Measurements from ENCODE around the gene DYRK4.
"Not testable (repeated sequence)": the region's sequence is repeated elsewhere in the genome, so short reads cannot be mapped to it uniquely, and the experiment has no call there.

DYRK4 gene, protein sequence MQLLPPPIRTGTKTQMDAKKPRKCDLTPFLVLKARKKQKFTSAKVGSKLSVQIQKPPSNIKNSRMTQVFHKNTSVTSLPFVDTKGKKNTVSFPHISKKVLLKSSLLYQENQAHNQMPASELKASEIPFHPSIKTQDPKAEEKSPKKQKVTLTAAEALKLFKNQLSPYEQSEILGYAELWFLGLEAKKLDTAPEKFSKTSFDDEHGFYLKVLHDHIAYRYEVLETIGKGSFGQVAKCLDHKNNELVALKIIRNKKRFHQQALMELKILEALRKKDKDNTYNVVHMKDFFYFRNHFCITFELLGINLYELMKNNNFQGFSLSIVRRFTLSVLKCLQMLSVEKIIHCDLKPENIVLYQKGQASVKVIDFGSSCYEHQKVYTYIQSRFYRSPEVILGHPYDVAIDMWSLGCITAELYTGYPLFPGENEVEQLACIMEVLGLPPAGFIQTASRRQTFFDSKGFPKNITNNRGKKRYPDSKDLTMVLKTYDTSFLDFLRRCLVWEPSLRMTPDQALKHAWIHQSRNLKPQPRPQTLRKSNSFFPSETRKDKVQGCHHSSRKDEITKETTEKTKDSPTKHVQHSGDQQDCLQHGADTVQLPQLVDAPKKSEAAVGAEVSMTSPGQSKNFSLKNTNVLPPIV

DNA sequence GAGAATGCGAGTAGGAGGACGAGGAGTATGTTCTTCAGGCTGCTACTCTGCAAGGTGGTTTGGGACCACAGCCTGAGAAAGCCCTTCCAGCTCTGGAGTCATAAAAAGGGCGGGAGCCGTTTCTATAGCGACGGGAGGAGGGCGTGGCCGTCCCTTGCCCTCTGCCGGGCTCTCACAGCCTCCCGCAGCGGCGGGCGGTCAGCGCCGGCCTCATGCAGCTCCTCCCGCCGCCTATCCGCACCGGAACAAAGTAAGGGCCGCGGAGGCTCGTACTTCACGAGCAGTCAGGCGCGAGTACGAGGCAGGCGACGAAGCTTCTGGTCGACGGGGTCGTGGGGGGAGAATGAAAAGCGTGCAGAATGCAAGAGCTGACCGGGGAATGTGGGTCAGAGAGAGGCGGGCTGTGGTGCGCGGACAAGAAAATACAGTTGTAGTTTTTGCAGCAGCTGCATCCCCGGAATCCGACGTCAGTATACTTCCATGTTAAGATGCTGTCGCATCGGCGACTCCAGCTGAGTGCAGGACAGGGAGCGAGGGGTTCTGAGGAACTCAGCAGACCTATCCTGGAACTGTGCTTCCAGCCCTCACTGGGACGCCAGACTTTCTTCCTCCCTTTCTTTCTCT is at the start of gene DYRK4:
Gene DYRK4, plus strand, starts transcription at position 175 of the 624 bp plus-strand sequence. Its CDS starts 38 bp downstream, at position 213.
- DNase-seq = no peak

DNA sequence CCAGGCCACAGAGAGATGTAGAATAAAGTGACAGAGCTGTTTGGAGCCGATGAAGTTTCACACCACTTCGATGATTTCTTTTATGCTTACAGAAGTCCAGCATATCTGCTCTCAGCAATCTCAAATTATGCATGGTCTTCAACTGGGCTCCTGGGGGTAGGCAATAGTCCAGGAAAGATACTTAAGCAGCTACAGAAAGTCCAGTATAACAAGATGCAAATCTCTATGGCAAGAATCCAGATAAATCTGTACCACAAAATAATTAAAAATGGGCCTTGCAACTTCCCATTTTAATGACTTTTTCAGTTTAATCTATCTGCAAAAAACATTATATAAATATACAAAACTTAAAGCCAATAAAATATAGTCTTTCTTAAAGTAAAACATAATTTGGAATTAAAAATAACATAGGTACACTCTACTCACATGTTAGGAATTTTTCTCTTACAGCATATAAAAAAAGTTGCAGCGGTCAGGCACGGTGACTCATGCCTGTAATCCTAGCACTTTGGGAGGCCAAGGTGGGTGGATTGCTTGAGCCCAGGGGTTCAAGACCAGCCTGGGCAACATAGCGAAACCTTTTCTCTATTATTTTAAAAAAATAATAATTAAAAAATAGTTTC is 43.8 kb upstream of the DYRK4 start:
- DNase-seq = no peak

DNA sequence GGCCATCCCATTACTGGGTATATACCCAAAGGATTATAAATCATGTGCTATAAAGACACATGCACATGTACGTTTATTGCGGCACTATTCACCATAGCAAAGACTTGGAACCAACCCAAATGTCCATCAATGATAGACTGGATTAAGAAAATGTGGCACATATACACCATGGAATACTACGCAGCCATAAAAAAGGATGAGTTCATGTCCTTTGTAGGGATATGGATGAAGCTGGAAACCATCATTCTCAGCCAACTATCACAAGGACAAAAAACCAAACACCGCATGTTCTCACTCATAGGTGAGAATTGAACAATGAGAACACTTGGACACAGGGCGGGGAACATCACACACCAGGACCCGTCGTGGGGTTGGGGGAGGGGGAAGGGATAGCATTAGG is 38.6 kb upstream of the DYRK4 start:
- DNase-seq = not testable (repeated sequence)

DNA sequence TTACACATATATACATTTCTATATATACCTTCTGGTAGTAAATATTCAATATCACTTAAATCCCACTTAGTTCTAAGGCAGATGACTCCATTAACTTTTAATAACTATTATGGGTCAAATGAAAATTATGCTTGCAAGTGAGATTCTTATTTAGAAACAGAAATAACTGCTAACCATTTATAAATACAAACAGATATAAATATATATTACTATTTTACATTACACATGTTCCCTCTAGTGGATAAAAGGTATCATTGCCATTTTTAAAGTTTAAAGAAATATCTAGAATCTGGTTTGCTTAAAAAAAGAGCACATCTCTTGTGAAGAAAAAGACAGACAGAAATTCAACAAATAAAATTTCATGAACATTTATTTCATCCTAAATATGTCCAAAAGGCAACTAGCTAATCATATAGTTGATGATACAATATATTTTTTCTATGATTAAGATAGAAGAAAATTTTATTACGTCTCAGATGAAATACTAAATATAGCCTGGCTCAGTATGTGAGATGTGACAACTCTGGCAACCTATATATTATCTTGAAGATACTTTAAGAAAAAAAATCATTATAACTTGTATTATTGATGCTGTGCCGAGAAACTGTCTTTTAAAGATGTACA is 35.0 kb upstream of the DYRK4 start:
- no peak for DNase-seq

DNA sequence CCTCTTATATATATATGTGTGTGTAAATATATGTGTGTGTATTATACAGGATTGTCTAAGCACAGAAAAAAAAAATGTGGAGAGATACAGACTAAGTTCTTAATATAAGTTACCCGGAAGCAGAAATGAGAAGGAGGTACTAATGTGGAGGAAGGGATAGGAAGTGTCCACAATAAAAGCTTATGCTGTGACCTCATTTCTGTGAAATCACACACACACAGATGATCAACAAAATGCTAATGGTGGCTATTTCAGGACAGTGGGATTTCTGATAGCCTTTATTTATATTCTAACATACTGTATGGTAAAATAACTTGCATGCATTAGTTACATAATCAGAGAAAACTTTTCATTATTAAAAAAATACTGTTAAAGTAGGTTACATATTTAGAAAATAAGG is 31.8 kb upstream of the DYRK4 start:
- DNase-seq = no peak

DNA sequence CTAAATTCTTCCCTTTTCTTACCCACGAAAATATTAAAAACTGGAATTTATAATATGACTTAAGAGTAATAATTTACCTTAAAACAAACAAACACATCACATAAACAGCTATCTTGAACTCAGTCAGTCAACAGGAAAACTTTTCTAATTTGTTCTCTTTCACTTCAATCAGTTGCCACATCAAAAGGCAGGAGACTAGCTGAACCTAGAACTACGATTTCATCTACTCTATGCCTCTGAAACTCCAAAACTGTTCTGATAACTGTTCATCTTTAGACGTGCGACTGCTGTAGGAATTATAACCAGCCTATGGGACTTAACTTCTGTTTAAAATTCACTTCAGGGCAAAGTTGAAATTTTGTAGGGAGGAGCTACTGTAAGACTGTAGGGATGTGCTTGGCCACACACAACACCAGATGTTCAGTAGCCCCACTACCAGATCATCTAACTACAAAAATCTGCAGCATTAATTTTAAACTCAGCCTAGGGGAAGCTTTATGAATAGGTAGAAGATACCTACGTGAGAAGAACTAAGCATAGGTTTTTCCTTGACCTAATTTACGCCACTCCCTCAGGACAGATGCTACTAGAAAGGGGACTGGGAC is 30.9 kb upstream of the DYRK4 start:
- DNase-seq = no peak

DNA sequence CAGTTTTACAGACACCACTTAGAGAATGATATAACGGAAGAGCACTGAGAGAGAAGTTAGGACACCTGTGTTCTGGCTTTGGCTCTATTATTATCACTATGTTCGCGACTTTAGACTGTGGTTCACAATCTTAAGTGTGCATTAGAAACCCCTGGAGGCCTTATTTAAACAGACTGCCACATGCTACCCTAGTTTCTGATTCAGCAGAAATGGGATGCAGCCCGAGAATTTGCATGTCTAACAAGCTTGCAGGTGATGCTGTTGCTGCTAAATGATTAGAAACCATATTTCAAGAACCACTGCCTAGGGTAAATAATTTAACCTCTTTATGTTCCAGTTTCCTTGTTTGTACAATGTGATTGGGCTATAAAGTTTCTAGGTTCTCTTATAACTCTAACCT is 26.9 kb upstream of the DYRK4 start:
- no peak for DNase-seq

DNA sequence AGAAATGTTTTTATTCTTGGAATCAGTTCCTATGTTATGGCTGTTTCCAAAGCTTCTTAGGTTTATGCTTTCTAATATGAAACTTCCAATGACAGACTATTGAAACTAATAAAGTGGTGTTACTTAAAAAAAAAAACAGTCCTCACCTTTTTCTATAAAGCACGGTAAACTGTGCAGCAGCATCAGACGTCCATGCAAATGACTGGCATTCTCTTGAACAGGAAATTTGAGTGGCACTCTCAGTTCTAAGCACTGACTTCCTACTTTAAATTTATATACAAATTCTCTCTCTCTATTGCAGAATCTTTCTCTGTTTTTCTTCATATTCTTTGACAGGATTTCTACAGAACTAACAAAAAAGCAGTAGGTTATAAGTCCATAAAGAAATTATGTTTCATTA is 26.1 kb upstream of the DYRK4 start:
- no peak for DNase-seq

DNA sequence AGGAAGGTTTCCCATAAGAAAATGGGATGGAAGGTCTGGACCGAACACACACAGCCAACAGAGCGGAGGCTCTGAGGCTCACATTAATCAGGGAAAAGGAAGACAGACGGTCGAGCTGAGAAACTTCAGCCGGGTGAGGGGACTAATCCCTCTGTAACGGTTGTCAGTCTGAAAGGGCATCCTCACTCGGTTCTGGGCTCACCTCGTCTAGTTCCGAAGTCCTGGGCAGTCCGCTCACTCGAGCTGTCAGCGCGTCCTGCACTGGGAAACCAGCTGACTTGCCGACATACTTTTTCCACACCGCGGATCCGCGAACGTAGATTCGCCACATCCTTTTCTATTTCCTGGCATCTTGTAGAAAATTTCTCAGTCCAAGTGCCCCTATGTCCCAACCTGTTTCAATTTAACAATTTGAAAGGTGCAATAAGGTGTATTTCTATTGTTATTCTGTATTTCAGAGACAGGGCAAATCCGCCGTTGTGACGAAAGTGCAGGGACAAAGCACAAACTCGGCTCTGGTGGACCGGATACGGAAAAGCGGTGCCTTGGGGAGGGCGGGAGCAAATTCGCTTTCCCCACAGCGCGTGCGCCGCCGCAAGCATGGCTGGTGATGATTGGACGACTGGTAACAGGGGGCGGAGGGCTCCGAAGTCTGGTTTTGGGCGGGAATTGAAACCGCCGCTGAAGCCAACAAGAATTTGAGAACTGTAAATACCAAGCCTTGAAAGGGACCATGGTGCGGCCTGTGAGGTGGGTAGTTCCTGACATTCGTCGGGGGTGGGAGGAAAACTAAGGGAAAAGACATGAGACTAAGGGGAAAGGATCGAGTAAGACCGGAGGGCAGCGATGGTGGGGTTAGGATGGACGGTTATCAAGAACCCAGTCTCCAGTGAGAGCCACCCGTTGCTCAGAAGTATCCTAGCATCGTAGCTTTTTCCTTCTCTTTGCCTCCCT is 23.5 kb upstream of the DYRK4 start, which contains the start of gene RAD51AP1:
Gene RAD51AP1, plus strand, starts transcription at position 684 of the 954 bp plus-strand sequence. Its CDS starts 50 bp downstream, at position 734.
- DNase-seq = peak; percentile 92

DNA sequence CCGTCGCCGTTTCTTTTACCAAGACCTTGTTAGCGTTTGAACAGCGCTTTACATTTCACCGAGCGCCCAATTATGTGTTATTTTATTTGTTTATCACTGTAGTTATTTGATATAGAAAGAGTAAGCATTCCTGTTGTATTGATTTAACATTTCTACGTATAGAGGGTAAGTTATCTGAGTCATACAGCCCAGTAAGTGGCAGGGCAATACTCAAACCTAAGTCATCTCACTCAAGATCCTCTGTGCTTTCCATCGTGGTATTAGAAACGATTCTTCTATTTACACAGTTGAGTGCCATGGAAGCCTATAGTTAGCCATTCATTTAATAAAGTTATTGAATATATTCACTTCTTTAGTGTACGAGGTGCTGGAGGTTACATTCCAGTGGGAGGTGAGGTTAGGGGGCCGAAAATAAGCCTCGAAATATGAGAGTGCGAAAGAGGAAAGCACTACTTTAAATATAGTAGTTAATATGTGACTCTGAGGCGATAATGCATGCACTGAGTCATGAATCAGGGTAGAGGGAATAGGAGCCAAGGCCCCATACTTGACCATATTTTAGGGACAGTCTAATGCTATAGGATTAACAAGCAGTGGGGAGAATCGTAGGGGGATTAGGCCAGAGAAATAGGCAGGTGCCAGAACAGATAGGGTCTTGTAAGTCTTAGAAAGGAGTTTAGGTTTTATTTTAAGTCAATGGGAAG is 22.7 kb upstream of the DYRK4 start:
- no peak for DNase-seq

DNA sequence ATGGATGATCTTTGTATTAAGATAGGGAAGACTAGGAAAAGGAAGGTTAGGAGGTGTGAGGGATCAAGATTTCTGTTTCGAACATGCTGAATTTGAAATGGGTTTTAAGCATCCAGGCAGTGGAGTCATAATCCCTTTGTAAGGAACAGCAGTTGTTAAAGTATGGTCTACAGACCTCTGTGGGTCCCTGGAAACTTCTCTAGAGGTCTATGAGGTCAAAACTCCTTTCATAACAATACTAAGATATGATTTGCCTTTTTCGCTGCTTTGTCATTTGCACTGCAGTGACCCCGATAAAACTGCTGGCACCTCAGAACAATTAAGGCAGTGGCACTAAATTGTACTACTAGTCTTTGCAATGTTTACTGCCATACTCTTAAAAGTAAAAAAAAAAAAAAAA is 21.8 kb upstream of the DYRK4 start:
- no peak for DNase-seq

DNA sequence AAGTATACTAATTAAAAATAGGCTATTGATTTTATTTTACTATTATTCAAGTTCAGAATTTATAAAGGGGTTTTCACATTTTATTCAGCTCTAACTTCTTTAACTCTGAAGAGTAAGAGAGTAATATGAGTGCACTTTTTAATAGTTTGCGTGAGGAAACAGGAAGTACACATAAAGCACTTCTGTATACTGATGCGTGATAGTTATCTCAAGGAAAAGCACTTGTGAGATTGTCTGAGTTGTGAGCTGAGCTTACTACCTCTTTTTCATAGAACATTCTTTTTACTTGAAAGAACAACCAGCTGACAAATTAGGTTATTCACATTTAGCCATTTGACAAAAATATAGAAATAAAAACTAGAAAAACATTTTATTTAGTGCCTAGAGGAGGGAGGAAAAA is 21.4 kb upstream of the DYRK4 start:
- DNase-seq = no peak

DNA sequence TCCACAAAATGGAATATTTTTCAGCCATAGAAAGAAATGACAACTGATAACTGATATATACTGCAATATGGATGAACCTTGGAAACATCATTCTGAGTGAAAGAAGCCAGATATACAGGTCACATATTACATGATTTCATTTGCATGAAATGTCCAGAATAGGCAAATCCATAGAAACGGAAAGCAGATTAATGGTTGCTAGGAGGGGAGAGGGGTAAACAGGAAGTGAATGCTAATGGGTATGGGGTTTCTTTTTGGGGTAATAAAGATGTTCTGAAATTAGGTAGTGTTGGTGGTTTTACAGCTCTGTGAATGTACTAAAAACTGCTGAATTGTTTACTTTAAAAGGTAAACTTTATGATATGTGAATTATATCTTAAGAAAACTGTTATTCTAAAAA is 16.8 kb upstream of the DYRK4 start:
- DNase-seq = no peak

DNA sequence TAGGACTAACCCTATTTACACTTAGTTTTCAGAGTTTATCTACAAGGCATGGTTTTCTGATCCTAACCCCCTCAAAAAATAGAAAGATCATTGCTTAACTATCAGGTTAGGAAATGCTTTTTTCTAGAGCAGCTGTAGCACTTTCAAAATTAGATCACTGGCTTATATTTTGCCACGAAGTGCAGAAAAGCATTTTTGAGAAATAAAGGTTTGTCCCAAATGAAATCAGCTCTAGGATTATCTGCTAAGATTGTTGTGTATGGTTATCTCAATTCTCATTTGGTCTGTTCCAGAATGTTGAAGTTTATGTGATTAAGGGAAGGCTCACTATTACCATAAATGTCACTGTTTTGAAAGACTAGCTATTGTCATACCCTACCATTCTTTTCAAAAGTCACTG is 9.8 kb upstream of the DYRK4 start:
- DNase-seq = no peak

DNA sequence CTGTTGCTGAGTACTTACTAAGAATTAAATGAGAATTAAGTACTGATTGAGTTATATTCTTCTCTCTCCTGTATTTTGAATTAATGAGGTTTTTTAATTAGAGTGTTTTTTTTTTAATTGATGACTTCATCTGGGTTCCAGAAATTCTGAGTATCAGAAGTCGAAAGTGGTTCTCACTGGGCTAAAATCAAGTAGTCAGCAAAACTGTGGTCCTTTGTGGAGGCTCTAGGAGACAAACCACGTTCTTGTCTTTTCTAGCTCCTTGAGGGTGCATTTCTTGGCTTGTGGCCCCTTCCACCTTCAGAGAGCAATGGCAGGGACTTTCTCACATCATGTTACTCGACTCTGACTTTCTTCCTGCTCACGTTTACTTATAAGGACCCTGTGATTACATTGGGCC is 8.1 kb upstream of the DYRK4 start:
- no peak for DNase-seq

DNA sequence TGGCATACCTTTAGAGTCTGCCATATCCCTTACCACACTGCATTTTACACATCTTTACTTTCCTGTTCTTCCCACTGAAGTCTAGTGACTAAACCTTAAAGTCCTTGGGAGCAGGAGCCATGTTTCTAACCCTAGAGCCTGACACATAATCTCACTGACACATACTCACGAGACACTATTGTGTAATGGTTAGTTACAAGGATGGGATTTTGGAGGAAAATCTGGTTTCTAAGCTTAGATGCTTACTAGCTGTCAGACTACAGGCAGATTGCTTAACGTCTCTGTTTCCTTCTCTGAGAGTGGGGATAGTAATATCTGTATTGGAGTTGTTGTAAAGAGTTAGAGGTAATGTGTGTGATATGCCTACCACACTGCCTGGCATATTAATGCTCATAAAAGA is 6.2 kb upstream of the DYRK4 start:
- DNase-seq = no peak

DNA sequence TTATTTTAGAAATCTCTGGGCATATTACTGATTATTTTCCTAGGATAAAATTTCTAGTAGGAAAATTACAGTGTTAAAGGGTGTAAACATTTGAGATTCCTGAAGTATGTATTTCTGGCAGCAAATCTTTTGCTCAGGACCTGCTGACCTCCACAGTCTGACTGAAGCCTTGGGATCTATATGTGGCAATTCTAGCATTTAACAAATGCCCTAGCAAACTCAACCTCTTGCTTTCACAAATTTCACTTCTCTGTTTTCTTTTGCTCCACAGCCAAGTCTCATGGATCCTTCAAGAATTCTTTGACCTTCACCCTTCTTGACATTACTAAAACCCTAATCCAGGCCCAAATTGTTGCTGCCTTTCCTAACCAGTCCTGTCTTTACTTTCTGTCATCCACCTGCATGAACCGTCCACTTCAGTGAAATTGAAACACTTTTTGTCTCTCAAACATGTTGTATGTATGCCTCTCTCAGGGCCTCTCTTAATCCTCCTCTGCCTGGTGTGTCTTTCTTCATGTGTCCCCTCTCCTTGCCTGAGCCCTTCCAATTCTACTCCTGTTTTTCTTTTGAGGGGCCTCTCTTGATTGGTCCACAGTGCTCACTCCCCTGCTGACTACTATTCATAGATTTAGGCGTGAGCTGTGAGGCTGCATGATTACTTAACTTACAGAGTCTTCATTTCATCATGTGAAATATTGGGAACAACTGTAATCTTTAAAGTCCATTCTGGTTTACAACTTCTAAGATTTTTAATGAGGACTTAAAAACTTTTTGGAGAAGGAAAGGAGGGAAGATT is 5.1 kb upstream of the DYRK4 start:
- DNase-seq = no peak

DNA sequence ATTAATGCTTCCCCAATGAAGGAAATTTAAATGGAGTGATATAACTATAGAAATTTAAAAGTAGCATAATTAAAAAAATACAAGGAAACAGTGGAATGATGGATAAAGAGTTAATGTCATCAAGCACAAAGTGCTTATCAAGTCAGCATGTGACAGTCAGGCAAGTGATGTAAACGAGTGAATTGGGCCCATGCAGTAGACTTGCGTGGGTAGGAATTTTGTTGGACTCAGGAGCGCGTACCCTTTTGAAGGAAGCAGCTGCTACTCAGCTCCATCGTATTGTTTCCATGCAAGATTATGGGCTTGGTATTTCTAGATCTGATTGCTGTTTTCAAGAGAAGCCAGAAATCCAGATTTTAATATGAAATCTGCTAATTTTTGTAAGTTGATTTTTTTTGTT is 4.4 kb upstream of the DYRK4 start:
- DNase-seq = no peak

DNA sequence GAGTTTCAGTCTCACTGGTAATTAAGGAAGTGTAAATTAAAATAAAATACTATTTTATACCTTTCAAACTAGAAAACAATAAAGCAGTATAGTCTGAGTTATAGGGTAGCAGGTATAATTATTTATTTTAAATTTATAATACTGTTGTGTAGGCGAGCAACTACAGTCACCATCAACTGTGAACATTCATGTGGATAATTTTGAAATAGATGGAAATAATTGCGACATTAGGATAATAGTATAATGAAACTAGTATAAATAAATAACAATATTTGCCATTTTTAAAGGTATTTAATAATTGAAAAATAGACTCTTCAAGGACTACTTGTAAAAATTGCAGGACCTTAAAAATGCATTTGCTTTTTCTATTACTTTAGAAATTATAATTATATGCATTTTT is 3.8 kb upstream of the DYRK4 start:
- no peak for DNase-seq

DNA sequence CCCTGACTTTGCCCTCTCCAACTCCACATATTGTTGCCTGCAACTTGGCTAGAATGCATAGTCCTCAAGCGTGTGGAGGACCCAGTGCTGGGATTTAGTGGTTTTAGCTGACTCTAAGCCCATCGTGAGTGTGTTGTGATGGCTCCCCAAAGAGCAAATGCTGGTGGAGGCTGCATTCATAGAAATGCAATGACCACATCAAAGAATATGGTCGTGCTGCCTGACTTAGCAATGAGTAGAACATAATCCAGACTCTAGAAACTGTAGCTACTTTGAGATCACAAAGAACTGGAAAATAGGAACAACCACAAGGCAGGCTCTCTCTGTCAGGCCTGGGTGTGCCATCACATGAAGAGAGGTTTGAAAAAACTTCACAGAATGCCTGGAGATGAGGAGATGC is 1.3 kb downstream of the DYRK4 start:
- DNase-seq = no peak

Data from activated CD4-positive, alpha-beta T cell treated with anti-CD3 and anti-CD28 coated beads, Interleukin-2, amount 50 U/mL, for 4 hours (primary cell).